ENCODE results near the gene SLC2A4RG. TPM values are rescaled to one million over a fixed set of nuclear protein-coding genes. Genes with fewer than 3 reads are reported as not detected.

The SLC2A4RG gene
- total and polyA plus RNA-seq, 2 of the 13 experiments (the other 11 are each of a cell fraction or from before 2014, with no cell fraction given) = 91.4 to 95.9 TPM

GRCh38 chr20:63707558-63708300, 31.8 kb upstream of the SLC2A4RG start, which contains the start of the genes ARFRP1 and ZGPAT (continued):
- TF ChIP-seq ZFY (CRISPR knock-in tag; IDR thresholded peaks at IDR 0.05) (peak; percentile 100), ESRRA (CRISPR knock-in tag; IDR thresholded peaks at IDR 0.05; ENCODE audit: low read depth) (peak; percentile 96), SKI (IDR thresholded peaks at IDR 0.05; ENCODE audit: partially characterized antibody) (peak; percentile 94), XRCC5 (optimal IDR thresholded peaks at IDR 0.05; ENCODE audit: low read length) (peak; percentile 89), ZBTB34 (CRISPR knock-in tag; IDR thresholded peaks at IDR 0.05) (peak; percentile 92), MNT (IDR thresholded peaks at IDR 0.05) (peak; percentile 44; the same call in 1 of the 2 replicates), ZBTB14 (CRISPR knock-in tag; IDR thresholded peaks at IDR 0.05) (peak; percentile 82), MTA1 (CRISPR knock-in tag; IDR thresholded peaks at IDR 0.05; ENCODE audit: borderline replicate concordance) (peak; percentile 59; the same call in 1 of the 2 replicates), FOSL1 (CRISPR knock-in tag; IDR thresholded peaks at IDR 0.05; ENCODE audit: borderline replicate concordance) (peak; percentile 51; the same call in 1 of the 2 replicates), ZBTB3 (CRISPR knock-in tag; IDR thresholded peaks at IDR 0.05; ENCODE audit: borderline replicate concordance, low read depth) (peak; percentile 75; the same call in 1 of the 2 replicates), TGIF2 (CRISPR knock-in tag; IDR thresholded peaks at IDR 0.05) (peak; percentile 79), DPF2 (CRISPR knock-in tag; IDR thresholded peaks at IDR 0.05; ENCODE audit: borderline replicate concordance, low read depth) (no peak), GLMP (CRISPR knock-in tag; IDR thresholded peaks at IDR 0.05; ENCODE audit: borderline replicate concordance) (no peak), ADNP (CRISPR knock-in tag; IDR thresholded peaks at IDR 0.05) (no peak), EHMT2 (IDR thresholded peaks at IDR 0.05; ENCODE audit: borderline replicate concordance, low read depth, low read length) (no peak), CHD2 (IDR thresholded peaks at IDR 0.05; ENCODE audit: low read depth, low read length) (peak; percentile 69), SP140L (CRISPR knock-in tag; IDR thresholded peaks at IDR 0.05; ENCODE audit: borderline replicate concordance) (no peak), SNRNP70 (IDR thresholded peaks at IDR 0.05; ENCODE audit: low read depth, low read length) (no peak), TAF15 (IDR thresholded peaks at IDR 0.05; ENCODE audit: low read depth, low read length, poor library complexity, severe bottlenecking) (peak; percentile 86), PAWR (CRISPR knock-in tag; IDR thresholded peaks at IDR 0.05; ENCODE audit: borderline replicate concordance) (no peak; the same call in 1 of the 2 replicates), ZSCAN22 (CRISPR knock-in tag; IDR thresholded peaks at IDR 0.05) (no peak), HHEX (CRISPR knock-in tag; IDR thresholded peaks at IDR 0.05) (0 out of 2 replicates have a peak, but pooled peaks have one; percentile 43), PRMT3 (CRISPR knock-in tag; IDR thresholded peaks at IDR 0.05; ENCODE audit: borderline replicate concordance, low read depth) (0 out of 2 replicates have a peak, but pooled peaks have one; percentile 51)
- TF ChIP-seq, protein P1, sequence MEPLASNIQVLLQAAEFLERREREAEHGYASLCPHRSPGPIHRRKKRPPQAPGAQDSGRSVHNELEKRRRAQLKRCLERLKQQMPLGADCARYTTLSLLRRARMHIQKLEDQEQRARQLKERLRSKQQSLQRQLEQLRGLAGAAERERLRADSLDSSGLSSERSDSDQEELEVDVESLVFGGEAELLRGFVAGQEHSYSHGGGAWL (CRISPR knock-in tag; IDR thresholded peaks at IDR 0.05) = peak; percentile 97

All from HepG2 (cell line).